ENCODE data around the gene RIPK4. TPM values are rescaled to one million over a fixed set of nuclear protein-coding genes. Genes with fewer than 3 reads are reported as not detected.

Gene RIPK4
- total RNA-seq, 1 donor from 2014 or later = 13.7 TPM

DNA sequence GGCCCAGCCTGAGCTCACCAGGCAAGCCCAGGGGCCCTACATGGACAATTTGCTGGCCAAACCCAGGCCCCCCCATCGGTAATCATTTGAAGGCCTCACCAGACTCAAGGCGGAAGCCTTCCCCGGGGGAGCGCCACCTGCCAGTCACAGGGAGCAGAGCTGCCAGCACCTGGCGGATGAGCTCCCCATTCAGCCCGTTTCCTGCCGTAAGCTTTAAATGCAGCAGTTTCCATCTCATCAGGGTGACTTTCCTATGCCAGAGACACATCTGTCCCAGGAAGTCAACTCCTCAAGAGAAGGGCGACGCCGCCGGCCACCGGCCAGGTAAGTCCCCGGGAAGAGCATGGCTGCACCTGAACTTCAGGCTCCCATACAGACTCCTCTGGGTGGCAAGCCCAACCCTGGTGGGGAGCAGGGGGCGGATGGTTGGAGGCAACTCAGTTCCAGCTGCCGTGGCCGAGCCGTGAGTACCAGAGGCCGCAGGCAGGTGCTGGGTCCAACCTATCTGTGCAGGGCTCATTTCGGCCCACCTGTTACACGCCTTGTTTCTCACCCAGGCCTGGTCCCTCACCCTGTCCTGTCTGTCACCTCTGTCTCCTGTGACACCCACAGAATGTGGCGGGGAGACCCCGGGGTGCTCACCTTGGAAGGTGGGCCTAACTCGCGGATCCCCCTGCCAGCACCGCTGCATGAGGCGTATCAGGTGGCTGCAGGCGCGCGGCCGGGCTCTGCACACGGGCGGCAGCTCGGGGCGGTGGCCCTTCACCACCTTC is 20.7 kb downstream of the RIPK4 start:
- Mint-ChIP-seq H3K9me3 (no peaks in the 10 kb centered on the region), H3K4me1 (ENCODE audit: unreplicated experiment) (peaks cover 6% of the 10 kb centered on the region), H3K36me3 (peaks cover 17% of the 10 kb centered on the region), H3K27me3 (no peaks in the 10 kb centered on the region), H3K4me3 (no peak overlapping the region), H3K27ac (no peak overlapping the region)
- DNase-seq (ENCODE audit: extremely low spot score, unreplicated experiment) = no peak
- TF ChIP-seq, protein P1, sequence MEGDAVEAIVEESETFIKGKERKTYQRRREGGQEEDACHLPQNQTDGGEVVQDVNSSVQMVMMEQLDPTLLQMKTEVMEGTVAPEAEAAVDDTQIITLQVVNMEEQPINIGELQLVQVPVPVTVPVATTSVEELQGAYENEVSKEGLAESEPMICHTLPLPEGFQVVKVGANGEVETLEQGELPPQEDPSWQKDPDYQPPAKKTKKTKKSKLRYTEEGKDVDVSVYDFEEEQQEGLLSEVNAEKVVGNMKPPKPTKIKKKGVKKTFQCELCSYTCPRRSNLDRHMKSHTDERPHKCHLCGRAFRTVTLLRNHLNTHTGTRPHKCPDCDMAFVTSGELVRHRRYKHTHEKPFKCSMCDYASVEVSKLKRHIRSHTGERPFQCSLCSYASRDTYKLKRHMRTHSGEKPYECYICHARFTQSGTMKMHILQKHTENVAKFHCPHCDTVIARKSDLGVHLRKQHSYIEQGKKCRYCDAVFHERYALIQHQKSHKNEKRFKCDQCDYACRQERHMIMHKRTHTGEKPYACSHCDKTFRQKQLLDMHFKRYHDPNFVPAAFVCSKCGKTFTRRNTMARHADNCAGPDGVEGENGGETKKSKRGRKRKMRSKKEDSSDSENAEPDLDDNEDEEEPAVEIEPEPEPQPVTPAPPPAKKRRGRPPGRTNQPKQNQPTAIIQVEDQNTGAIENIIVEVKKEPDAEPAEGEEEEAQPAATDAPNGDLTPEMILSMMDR (conservative IDR thresholded peaks at IDR 0.05) = no peak

DNA sequence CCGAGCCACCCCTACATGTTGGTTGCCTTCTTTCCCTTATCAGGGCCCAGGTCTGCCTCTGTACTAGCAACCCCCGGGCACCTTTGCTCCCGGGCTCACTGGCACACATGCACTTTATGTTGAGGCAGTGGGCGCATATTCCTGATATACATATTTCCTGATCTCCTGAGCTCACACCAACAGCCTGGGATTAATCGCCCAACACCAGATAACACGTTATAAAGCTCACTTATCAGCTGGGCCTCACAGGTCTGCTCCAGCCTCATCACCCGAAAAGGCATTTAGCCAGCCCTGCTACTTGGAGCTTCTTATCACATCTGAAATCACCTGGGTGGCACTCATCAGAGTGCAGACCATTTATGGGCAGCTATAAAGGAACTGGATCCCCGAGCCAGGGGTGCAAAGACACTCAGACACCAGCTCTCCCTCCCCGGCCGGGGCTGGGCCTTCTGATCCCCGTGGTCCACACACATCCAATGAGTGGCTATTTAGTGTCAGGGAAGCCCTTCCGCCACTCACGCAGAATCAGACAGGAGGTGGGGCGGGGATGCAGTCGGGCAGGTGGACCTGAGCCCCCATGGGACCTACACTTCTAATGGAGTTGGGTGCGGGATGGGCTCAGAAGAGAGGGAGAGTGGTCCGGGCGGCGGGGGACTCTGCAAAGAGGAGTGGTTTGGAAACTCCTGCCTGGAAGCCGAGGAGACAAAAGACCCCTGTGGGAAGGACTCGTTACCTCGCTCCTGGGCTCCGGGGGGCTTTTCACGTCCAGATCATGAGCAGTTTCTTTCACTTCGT is 21.6 kb downstream of the RIPK4 start:
- no peak overlapping the region for H3K27ac Mint-ChIP-seq
- TF ChIP-seq, protein P1 (conservative IDR thresholded peaks at IDR 0.05) = no peak
- no peaks in the 10 kb centered on the region for H3K27me3 Mint-ChIP-seq
- peaks cover 19% of the 10 kb centered on the region for H3K36me3 Mint-ChIP-seq
- no peaks in the 10 kb centered on the region for H3K9me3 Mint-ChIP-seq
- H3K4me1 Mint-ChIP-seq (ENCODE audit: unreplicated experiment) = peaks cover under 1% of the 10 kb centered on the region
- H3K4me3 Mint-ChIP-seq = no peak overlapping the region
- DNase-seq (ENCODE audit: extremely low spot score, unreplicated experiment) = no peak

DNA sequence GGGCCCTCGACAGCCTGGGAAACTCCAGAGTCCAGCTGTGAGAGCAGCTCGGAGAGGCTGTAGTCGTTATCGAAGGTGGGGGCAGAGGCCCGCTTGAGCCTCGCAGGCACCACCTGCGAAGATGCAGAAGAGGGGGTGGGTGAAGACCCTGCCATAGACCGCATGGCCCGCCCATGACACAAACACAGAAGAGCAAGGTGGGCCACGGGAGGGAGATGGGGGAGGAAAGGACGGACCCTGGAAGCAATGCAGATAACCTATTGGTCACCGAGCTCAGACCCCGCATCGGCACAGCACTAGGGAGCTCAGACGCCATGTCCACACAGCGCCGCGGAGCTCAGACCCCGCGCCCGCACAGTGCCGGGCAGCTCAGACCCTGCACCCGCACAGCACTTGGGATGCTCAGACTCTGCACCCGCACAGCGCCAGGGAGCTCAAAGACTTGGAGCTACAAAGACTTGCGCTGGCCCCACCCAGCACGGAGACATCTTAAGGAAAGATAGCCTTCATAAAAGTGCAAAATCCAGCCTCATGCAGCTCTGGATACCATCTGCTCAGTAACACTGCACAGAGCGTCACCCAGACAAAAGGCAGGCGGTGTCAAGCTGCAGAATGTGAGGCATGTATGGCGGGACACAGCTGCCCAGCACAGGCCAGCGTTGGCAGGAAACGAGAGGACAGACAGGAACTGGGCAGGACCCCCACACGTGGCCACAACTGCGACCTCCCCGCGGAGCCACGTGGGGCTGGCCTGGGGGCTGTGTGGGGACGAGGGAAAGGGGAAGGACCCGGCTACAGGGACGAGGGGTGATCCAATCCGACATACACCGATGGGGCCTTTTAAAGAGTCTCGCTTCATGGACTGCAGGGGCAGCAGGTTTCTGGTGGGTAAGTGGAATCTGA is 22.6 kb downstream of the RIPK4 start:
- no peak overlapping the region for H3K27ac Mint-ChIP-seq
- no peaks in the 10 kb centered on the region for H3K9me3 Mint-ChIP-seq
- no peaks in the 10 kb centered on the region for H3K27me3 Mint-ChIP-seq
- peaks cover 28% of the 10 kb centered on the region for H3K36me3 Mint-ChIP-seq
- TF ChIP-seq, protein P1 (conservative IDR thresholded peaks at IDR 0.05) = no peak
- DNase-seq (ENCODE audit: extremely low spot score, unreplicated experiment) = no peak
- H3K4me3 Mint-ChIP-seq = no peak overlapping the region
- H3K4me1 Mint-ChIP-seq (ENCODE audit: unreplicated experiment) = no peaks in the 10 kb centered on the region

DNA sequence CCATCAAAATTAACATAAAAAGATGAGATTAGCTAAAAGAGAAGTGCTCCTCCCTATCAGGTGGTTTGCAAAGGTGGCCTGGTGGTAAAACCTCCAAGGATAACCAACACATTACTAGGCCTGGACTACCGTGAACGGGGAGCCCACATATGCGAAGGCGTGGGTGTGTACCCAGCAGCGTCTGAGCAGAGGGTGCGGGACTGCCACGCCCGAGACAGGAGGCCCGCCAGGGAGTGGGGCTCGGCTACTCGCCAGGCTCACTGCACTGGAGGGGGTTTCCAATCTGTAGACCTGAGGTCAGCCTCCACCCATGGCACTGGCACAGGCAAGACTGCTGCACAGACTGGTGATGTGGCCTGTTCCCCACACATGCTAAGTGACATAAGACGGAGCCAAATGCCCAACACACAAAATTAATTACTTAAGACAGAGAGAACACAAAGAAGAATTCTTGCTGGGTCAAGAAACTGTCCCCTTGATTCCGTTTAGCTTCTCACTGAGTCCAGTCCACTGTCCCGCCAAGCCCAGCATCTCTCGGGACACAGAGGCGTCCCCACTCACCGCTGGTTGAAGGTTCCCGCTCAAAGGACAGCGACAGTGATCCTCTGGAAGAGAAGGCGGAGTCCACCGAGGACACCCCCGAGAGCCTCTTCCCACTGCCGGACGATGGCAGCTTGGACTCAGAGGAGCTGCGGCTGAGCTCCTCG is 23.4 kb downstream of the RIPK4 start:
- H3K36me3 Mint-ChIP-seq = peaks cover 36% of the 10 kb centered on the region
- no peaks in the 10 kb centered on the region for H3K27me3 Mint-ChIP-seq

More for the DNA sequence above, 23.4 kb downstream of the RIPK4 start:
- DNase-seq (ENCODE audit: extremely low spot score, unreplicated experiment) = no peak
- Mint-ChIP-seq H3K9me3 (peaks cover 3% of the 10 kb centered on the region), H3K4me3 (no peak overlapping the region), H3K4me1 (ENCODE audit: unreplicated experiment) (no peaks in the 10 kb centered on the region), H3K27ac (no peak overlapping the region)
- TF ChIP-seq, protein P1 (conservative IDR thresholded peaks at IDR 0.05) = no peak

All from type B pancreatic cell (in vitro differentiated cells).